Stomach smooth muscle (tissue), 2 donors: ENCODE data around the gene KSR1.
"Not testable (repeated sequence)": the region's sequence is repeated elsewhere in the genome, so short reads cannot be mapped to it uniquely, and the experiment has no call there.

Experiments used
- H3K27ac ChIP-seq: one replicate; pipeline ENCODE4 v1.7.0; 2013; ENCODE audit warnings: mild to moderate bottlenecking, low read length, inconsistent platforms
- H3K27me3 ChIP-seq, 2 donors: one replicate each; pipeline ENCODE4 v1.7.0; 2013; ENCODE audit warnings: low read length in 2 of 2; ENCODE audit not compliant: insufficient read depth in 2 of 2, control insufficient read depth in 1 of 2
- H3K36me3 ChIP-seq, 2 donors: one replicate each; pipeline ENCODE4 v1.7.0; 2013; ENCODE audit warnings: low read length in 2 of 2; ENCODE audit not compliant: control insufficient read depth in 2 of 2, insufficient read depth in 2 of 2
- H3K4me1 ChIP-seq: one replicate; pipeline ENCODE4 v1.7.0; 2013; ENCODE audit warnings: low read length; ENCODE audit not compliant: control insufficient read depth, insufficient read depth
- H3K4me3 ChIP-seq, 2 donors: one replicate each; pipeline ENCODE4 v1.7.0; 2013; ENCODE audit warnings: low read length in 2 of 2
- H3K9ac ChIP-seq, 2 donors: one replicate each; pipeline ENCODE4 v1.7.0; 2013; ENCODE audit warnings: low read length in 2 of 2, mild to moderate bottlenecking in 1 of 2
- H3K9me3 ChIP-seq, 2 donors: one replicate each; pipeline ENCODE4 v1.7.0; 2013; ENCODE audit warnings: low read length in 2 of 2; ENCODE audit not compliant: control insufficient read depth in 2 of 2
- donor health status: healthy.
- donor health status: Pancreatic carcinoma.

Gene KSR1

GRCh38 chr17:27638415-27638914, 182.2 kb downstream of the KSR1 start:
- H3K27me3 ChIP-seq, H3K4me1 ChIP-seq, H3K9me3 ChIP-seq, H3K36me3 ChIP-seq, H3K9ac ChIP-seq, H3K27ac ChIP-seq, H3K4me3 ChIP-seq: not testable (repeated sequence)

GRCh38 chr17:27640790-27641189, 184.5 kb downstream of the KSR1 start:
- H3K27ac ChIP-seq, result no peak overlapping the region
- H3K27me3 ChIP-seq, result no peaks in the 10 kb centered on the region
- no peak overlapping the region for H3K9ac ChIP-seq
- H3K4me3 ChIP-seq, result no peak overlapping the region
- H3K9me3 ChIP-seq, result no peaks in the 10 kb centered on the region
- H3K4me1 ChIP-seq, result no peaks in the 10 kb centered on the region
- H3K36me3 ChIP-seq, result peaks cover 0 to 3% of the 10 kb centered on the region in 2 donors

- no peaks in the 10 kb centered on the region for H3K27me3 ChIP-seq
- H3K9me3 ChIP-seq, result no peaks in the 10 kb centered on the region
- H3K27ac ChIP-seq, result no peak overlapping the region
- no peak overlapping the region for H3K4me3 ChIP-seq
- H3K36me3 ChIP-seq, result peaks cover 0 to 3% of the 10 kb centered on the region in 2 donors
- no peaks in the 10 kb centered on the region for H3K4me1 ChIP-seq
- no peak overlapping the region for H3K9ac ChIP-seq
Observed at GRCh38 chr17:27644586-27644985, 188.3 kb downstream of the KSR1 start.

GRCh38 chr17:27645621-27646020, 189.4 kb downstream of the KSR1 start:
- H3K27me3 ChIP-seq, result not testable (repeated sequence)

GRCh38 chr17:27646232-27646631, 190.0 kb downstream of the KSR1 start:
- H3K4me1 ChIP-seq, result no peaks in the 10 kb centered on the region
- H3K36me3 ChIP-seq, result no peaks in the 10 kb centered on the region
- no peak overlapping the region for H3K4me3 ChIP-seq
- H3K27me3 ChIP-seq, result no peaks in the 10 kb centered on the region
- H3K9ac ChIP-seq, result no peak overlapping the region
- no peak overlapping the region for H3K27ac ChIP-seq
- H3K9me3 ChIP-seq, result no peaks in the 10 kb centered on the region

More at GRCh38 chr17:27645621-27646020, 189.4 kb downstream of the KSR1 start:
- not testable (repeated sequence) for H3K27ac ChIP-seq, H3K4me3 ChIP-seq, H3K9me3 ChIP-seq, H3K36me3 ChIP-seq, H3K4me1 ChIP-seq, H3K9ac ChIP-seq

- no peak overlapping the region for H3K4me3 ChIP-seq
- H3K9me3 ChIP-seq, result no peaks in the 10 kb centered on the region
- no peak overlapping the region for H3K27ac ChIP-seq
- no peaks in the 10 kb centered on the region for H3K27me3 ChIP-seq
- H3K9ac ChIP-seq, result no peak overlapping the region
- H3K4me1 ChIP-seq, result no peaks in the 10 kb centered on the region
- no peaks in the 10 kb centered on the region for H3K36me3 ChIP-seq
Observed at GRCh38 chr17:27647765-27648164, 191.5 kb downstream of the KSR1 start.

GRCh38 chr17:27649111-27649571, 192.9 kb downstream of the KSR1 start:
- H3K4me3 ChIP-seq, H3K9ac ChIP-seq, H3K27me3 ChIP-seq, H3K27ac ChIP-seq, H3K9me3 ChIP-seq, H3K36me3 ChIP-seq, H3K4me1 ChIP-seq: not testable (repeated sequence)

GRCh38 chr17:27649929-27650328, 193.7 kb downstream of the KSR1 start:
- H3K9me3 ChIP-seq, result no peaks in the 10 kb centered on the region
- no peaks in the 10 kb centered on the region for H3K36me3 ChIP-seq
- no peak overlapping the region for H3K27ac ChIP-seq
- H3K27me3 ChIP-seq, result no peaks in the 10 kb centered on the region
- no peak overlapping the region for H3K9ac ChIP-seq
- H3K4me1 ChIP-seq, result no peaks in the 10 kb centered on the region
- no peak overlapping the region for H3K4me3 ChIP-seq

- no peaks in the 10 kb centered on the region for H3K36me3 ChIP-seq
- no peak overlapping the region for H3K4me3 ChIP-seq
- H3K4me1 ChIP-seq, result no peaks in the 10 kb centered on the region
- H3K9ac ChIP-seq, result no peak overlapping the region
- no peak overlapping the region for H3K27ac ChIP-seq
- no peaks in the 10 kb centered on the region for H3K9me3 ChIP-seq
- H3K27me3 ChIP-seq, result no peaks in the 10 kb centered on the region
Observed at GRCh38 chr17:27650836-27651235, 194.6 kb downstream of the KSR1 start.

- no peaks in the 10 kb centered on the region for H3K4me1 ChIP-seq
- H3K27ac ChIP-seq, result no peak overlapping the region
- no peaks in the 10 kb centered on the region for H3K36me3 ChIP-seq
- no peak overlapping the region for H3K9ac ChIP-seq
- H3K27me3 ChIP-seq, result no peaks in the 10 kb centered on the region
- H3K4me3 ChIP-seq, result no peak overlapping the region
- no peaks in the 10 kb centered on the region for H3K9me3 ChIP-seq
Observed at GRCh38 chr17:27651411-27652345, 195.4 kb downstream of the KSR1 start.

GRCh38 chr17:27653449-27653971, 197.3 kb downstream of the KSR1 start:
- H3K4me1 ChIP-seq, H3K27me3 ChIP-seq, H3K9ac ChIP-seq, H3K9me3 ChIP-seq, H3K27ac ChIP-seq, H3K36me3 ChIP-seq, H3K4me3 ChIP-seq: not testable (repeated sequence)
